ENCODE results near the gene PACSIN2. TPM values are rescaled to one million over a fixed set of nuclear protein-coding genes. Genes with fewer than 3 reads are reported as not detected.

The PACSIN2 gene
- total RNA-seq, 1 donor from 2014 or later = 46.2 TPM

DNA sequence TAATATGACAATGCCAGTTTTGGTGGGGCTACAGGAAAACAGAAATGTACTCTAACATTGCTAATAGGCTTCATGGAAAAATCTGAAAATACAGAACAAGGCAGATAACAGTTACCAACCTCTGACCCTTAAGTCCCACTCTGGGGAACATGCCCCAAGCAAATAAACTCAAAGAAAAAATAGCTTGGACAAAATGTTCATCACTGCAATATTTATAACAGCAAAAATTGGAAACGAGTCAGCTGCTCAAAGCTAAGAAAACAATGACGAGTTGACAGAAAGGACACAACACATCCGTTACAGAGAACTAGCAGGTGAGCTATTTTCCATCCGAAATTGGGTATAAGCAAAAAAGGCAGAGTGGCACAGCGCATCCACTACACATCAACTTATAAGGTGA, 70.5 kb downstream of the PACSIN2 start:
- Histone ChIP-seq H3K27me3 (no peaks in the 10 kb centered on the region), H3K9me3 (no peaks in the 10 kb centered on the region), H3K4me1 (peaks cover 73% of the 10 kb centered on the region), H3K4me3 (no peak overlapping the region), H3K27ac (peak overlapping the region; percentile 26), H3K36me3 (no peaks in the 10 kb centered on the region)
- TF ChIP-seq POLR2A (IDR thresholded peaks at IDR 0.05) (no peak), POLR2AphosphoS5 (IDR thresholded peaks at IDR 0.05; ENCODE audit: insufficient read depth in 1 of 2, low read depth in 1 of 2) (peak in 1 of 2 donors; percentile 27)
- TF ChIP-seq, protein P1, sequence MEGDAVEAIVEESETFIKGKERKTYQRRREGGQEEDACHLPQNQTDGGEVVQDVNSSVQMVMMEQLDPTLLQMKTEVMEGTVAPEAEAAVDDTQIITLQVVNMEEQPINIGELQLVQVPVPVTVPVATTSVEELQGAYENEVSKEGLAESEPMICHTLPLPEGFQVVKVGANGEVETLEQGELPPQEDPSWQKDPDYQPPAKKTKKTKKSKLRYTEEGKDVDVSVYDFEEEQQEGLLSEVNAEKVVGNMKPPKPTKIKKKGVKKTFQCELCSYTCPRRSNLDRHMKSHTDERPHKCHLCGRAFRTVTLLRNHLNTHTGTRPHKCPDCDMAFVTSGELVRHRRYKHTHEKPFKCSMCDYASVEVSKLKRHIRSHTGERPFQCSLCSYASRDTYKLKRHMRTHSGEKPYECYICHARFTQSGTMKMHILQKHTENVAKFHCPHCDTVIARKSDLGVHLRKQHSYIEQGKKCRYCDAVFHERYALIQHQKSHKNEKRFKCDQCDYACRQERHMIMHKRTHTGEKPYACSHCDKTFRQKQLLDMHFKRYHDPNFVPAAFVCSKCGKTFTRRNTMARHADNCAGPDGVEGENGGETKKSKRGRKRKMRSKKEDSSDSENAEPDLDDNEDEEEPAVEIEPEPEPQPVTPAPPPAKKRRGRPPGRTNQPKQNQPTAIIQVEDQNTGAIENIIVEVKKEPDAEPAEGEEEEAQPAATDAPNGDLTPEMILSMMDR (IDR thresholded peaks at IDR 0.05) = no peak
- no peak for DNase-seq (ENCODE audit: extremely low spot score in 2 of 2)
- intact Hi-C loops (cut with DNase I) = no loop called here

DNA sequence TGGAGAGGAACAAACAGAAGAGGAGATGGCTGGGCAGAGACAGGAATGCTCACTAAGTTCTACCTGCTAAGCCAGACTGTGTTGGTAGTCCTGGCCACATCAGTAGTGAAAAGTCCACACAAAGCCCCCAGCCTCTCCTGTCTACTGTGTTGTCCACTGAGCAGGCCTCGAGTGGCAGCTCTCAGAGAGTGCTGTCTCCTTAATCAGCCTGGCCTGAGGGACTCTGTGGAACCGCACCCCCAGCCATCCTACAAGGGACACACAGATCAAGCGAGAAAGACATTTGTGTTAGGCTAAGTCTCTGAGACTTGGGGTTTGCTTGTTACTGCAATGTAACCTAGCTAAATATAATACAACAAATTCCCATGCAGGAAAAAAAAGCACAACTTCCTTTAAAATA, 71.0 kb downstream of the PACSIN2 start:
- DNase-seq (ENCODE audit: extremely low spot score in 2 of 2) = no peak
- no peaks in the 10 kb centered on the region for H3K27me3 ChIP-seq
- H3K4me3 ChIP-seq = no peak overlapping the region
- peaks cover 73% of the 10 kb centered on the region for H3K4me1 ChIP-seq
- no peak for TF ChIP-seq POLR2AphosphoS5 (IDR thresholded peaks at IDR 0.05; ENCODE audit: insufficient read depth in 1 of 2, low read depth in 1 of 2)
- no peak for TF ChIP-seq POLR2A (IDR thresholded peaks at IDR 0.05)
- TF ChIP-seq, protein P1 (IDR thresholded peaks at IDR 0.05) = no peak
- no peaks in the 10 kb centered on the region for H3K9me3 ChIP-seq
- H3K36me3 ChIP-seq = no peaks in the 10 kb centered on the region
- intact Hi-C loops (cut with DNase I) = no loop called here
- peak overlapping the region; percentile 68 for H3K27ac ChIP-seq

DNA sequence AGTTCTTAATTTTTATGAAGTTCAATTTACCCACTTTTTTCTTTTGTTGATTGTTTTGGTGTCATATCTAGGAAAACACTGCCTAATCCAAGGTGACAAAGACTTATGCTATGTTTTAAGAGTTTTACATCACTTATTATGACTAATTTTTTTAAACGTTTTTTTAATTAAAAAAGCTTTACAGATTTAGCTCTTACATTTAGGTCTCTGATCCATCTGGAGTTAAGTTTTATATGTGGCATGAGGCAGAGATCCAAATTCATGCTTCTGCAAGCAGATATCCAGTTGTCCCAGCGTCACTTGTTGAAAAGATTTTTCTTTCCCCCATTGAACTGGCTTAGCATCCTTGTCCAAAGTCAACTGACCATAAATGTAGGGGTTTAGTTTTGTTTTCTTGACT, 72.6 kb downstream of the PACSIN2 start:
- H3K27me3 ChIP-seq = no peaks in the 10 kb centered on the region
- intact Hi-C loops (cut with DNase I) = no loop called here
- DNase-seq (ENCODE audit: extremely low spot score in 2 of 2) = no peak
- no peak overlapping the region for H3K4me3 ChIP-seq
- H3K27ac ChIP-seq = no peak overlapping the region
- no peaks in the 10 kb centered on the region for H3K36me3 ChIP-seq
- H3K4me1 ChIP-seq = peaks cover 74% of the 10 kb centered on the region
- TF ChIP-seq POLR2A (IDR thresholded peaks at IDR 0.05) (no peak), POLR2AphosphoS5 (IDR thresholded peaks at IDR 0.05; ENCODE audit: insufficient read depth in 1 of 2, low read depth in 1 of 2) (no peak)
- TF ChIP-seq, protein P1 (IDR thresholded peaks at IDR 0.05) = no peak
- H3K9me3 ChIP-seq = no peaks in the 10 kb centered on the region

DNA sequence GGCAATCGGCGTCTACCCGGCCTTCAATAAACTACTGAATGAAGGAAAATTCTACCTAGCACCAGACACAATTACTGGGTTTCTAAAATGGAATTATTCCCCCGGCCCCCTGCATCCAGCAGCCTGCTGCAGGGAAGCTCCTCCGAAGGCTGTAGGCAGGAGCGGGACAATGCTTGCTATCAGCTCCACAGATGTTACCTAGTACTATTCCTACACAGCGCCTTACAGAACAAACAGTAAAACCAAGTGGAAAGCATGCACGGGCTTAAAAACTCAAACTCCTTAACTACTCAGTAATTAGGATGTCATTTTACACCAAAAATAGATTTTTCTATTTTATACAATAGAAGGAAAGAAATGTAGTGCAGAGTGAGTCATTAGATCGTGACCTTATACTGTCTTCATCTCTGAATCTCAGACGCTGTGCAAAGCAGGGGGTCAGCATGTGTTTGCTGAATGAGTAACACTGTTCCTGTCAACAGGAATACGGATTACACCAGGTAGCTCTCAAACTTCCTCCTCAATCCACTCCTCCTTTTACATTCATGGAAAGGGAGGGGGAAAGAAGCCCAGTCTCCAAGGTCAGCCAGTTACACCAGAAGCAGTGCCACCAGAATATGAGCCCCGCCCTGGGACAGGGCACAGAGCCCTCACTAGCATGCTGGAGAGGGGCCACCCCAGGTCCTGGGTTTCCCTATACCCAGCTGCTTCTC, 74.9 kb downstream of the PACSIN2 start:
- no peak for DNase-seq (ENCODE audit: extremely low spot score in 2 of 2)
- peak overlapping the region; percentile 63 for H3K27ac ChIP-seq
- TF ChIP-seq, protein P1 (IDR thresholded peaks at IDR 0.05) = no peak
- peak; percentile 23 to 69 for TF ChIP-seq POLR2AphosphoS5 (IDR thresholded peaks at IDR 0.05; ENCODE audit: insufficient read depth in 1 of 2, low read depth in 1 of 2)
- TF ChIP-seq POLR2A (IDR thresholded peaks at IDR 0.05) = no peak
- H3K4me3 ChIP-seq = no peak overlapping the region
- intact Hi-C loops (cut with DNase I) = loop anchor here (10.0 kb wide), 1 partner anchor 55 kb away; no protein-coding TSS in a partner anchor
- no peaks in the 10 kb centered on the region for H3K36me3 ChIP-seq
- peaks cover 76% of the 10 kb centered on the region for H3K4me1 ChIP-seq
- H3K27me3 ChIP-seq = no peaks in the 10 kb centered on the region
- no peaks in the 10 kb centered on the region for H3K9me3 ChIP-seq

DNA sequence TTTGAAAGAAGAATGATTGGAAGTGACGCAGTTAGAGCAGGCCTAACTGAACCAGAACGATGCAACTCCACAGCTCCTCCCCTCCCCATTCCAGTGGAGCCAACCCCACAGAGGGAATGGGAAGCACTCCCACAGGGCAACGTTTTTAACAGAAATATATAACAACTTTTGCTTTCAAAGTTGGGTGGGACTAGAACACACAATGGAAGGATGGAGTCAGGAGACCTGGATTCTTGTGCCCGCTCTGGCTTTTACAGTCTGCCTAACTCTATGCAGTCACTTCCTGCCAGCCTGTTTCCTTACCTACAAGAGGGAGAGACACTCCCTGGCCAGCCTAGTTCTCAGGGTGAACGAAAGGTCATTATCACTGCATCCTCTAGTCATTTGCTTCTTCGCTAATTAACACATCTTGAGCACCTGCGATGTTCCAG, 75.5 kb downstream of the PACSIN2 start:
- H3K27ac ChIP-seq = peak overlapping the region; percentile 63
- no peaks in the 10 kb centered on the region for H3K9me3 ChIP-seq
- H3K4me1 ChIP-seq = peaks cover 83% of the 10 kb centered on the region
- intact Hi-C loops (cut with DNase I) = loop anchor here (10.0 kb wide), 1 partner anchor 55 kb away; no protein-coding TSS in a partner anchor
- H3K27me3 ChIP-seq = no peaks in the 10 kb centered on the region
- TF ChIP-seq POLR2AphosphoS5 (IDR thresholded peaks at IDR 0.05; ENCODE audit: insufficient read depth in 1 of 2, low read depth in 1 of 2) (no peak), POLR2A (IDR thresholded peaks at IDR 0.05) (no peak)
- TF ChIP-seq, protein P1 (IDR thresholded peaks at IDR 0.05) = no peak
- no peak overlapping the region for H3K4me3 ChIP-seq
- H3K36me3 ChIP-seq = no peaks in the 10 kb centered on the region
- no peak for DNase-seq (ENCODE audit: extremely low spot score in 2 of 2)
